DND-41 (cell line): ENCODE results near the gene LAMC3.

Source experiments
- EZH2 ChIP-seq: IDR thresholded peaks from 3 replicates; pipeline ENCODE4 v1.6.1; 2012; ENCODE audit warnings: borderline replicate concordance, low read depth, mild to moderate bottlenecking, moderate library complexity, low read length, inconsistent platforms; ENCODE audit not compliant: severe bottlenecking
- TF ChIP-seq, protein P1 (sequence below): IDR thresholded peaks from 2 replicates; pipeline ENCODE4 v1.5.1; 2012; ENCODE audit warnings: borderline replicate concordance, low read length, moderate library complexity, mild to moderate bottlenecking; ENCODE audit not compliant: poor library complexity, severe bottlenecking; ENCODE audit errors: extremely low read depth

DNA sequence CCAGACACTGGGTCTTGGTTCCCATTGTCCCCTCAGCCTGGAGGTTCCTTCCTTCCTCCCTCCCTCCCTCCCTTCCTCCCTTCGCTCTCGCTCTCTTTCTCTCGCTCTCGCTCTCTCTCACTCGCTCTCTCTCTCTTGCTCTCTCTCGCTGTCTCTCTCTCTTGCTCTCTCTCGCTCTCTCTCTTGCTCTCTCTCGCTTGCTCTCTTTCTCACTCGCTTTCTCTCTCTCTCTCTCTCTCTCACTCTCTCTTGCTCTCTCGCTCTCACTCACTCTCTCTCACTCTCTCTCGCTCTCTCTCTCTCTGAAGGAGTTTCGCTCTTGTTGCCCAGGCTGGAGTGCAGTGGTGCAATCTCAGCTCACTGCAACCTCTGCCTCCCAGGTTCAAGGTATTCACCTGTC is 23.4 kb downstream of the LAMC3 start:
- TF ChIP-seq EZH2 = no peak
- TF ChIP-seq, protein P1, sequence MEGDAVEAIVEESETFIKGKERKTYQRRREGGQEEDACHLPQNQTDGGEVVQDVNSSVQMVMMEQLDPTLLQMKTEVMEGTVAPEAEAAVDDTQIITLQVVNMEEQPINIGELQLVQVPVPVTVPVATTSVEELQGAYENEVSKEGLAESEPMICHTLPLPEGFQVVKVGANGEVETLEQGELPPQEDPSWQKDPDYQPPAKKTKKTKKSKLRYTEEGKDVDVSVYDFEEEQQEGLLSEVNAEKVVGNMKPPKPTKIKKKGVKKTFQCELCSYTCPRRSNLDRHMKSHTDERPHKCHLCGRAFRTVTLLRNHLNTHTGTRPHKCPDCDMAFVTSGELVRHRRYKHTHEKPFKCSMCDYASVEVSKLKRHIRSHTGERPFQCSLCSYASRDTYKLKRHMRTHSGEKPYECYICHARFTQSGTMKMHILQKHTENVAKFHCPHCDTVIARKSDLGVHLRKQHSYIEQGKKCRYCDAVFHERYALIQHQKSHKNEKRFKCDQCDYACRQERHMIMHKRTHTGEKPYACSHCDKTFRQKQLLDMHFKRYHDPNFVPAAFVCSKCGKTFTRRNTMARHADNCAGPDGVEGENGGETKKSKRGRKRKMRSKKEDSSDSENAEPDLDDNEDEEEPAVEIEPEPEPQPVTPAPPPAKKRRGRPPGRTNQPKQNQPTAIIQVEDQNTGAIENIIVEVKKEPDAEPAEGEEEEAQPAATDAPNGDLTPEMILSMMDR = no peak
